Left ventricle myocardium superior (tissue), 1 donor: ENCODE results near the gene SLC39A11. TPM values are rescaled to one million over a fixed set of nuclear protein-coding genes. Genes with fewer than 3 reads are reported as not detected.
"Not testable (repeated sequence)": the region's sequence is repeated elsewhere in the genome, so short reads cannot be mapped to it uniquely, and the experiment has no call there.

ENCODE experiments used
- ATAC-seq: fragments of 200-7000 bp; cut with Tn5 transposase; one replicate; pipeline ENCODE4 v1.9.1; 2020; ENCODE audit warnings: mild to moderate bottlenecking, moderate library complexity
- DNase-seq: peaks from one replicate; pipeline ENCODE4 v3.0.0-alpha.2; 2020
- intact Hi-C: fragments of 100-400 bp; cut with micrococcal nuclease; formaldehyde crosslinking; loops from one replicate; pipeline ENCODE4 v1.11.0; 2022
- long read RNA-seq: library from polyadenylated mRNA; unstranded; transcript quantifications from one replicate; pipeline ENCODE4 v2.0.0, GENCODE V29; 2021
- total RNA-seq: library from RNA; stranded (reverse); fragmentation: NEBNext Ultra II Directional; extraction: Animal tissue kit (Norgen Biotek cat#: 25700); gene quantifications from one replicate; pipeline ENCODE4 v1.2.1, GENCODE V29; 2021
- donor health status: DM: no; HTN: yes; CAD: no; lungs with severe emphysema.

The SLC39A11 gene
- 5.4 TPM for total RNA-seq
- long read RNA-seq, partial matches to known transcripts: 0 of 5 reads
- long read RNA-seq, other reads (novel, unspliced or antisense): 1 of 5 reads

- ATAC-seq (peak; percentile 100), DNase-seq (peak; percentile 94)
- intact Hi-C loops: no loop called here
These were observed at the start of gene SLC39A11 for GRCh38 chr17:73092523-73093135. TSS of gene SLC39A11 (minus strand) at chr17:73092688. CDS start at chr17:73088764, 3,924 bp downstream.

- DNase-seq: no peak
- ATAC-seq: no peak
- intact Hi-C loops: no loop called here
These were observed 48.9 kb upstream of the SLC39A11 start for GRCh38 chr17:73141411-73141810.

GRCh38 chr17:73140566-73140965 is 48.1 kb upstream of the SLC39A11 start:
- ATAC-seq (no peak), DNase-seq (no peak)
- intact Hi-C loops: no loop called here

GRCh38 chr17:73139296-73139695 is 46.8 kb upstream of the SLC39A11 start:
- intact Hi-C loops: no loop called here
- no peak for ATAC-seq
- DNase-seq: no peak

- DNase-seq: no peak
- intact Hi-C loops: no loop called here
- no peak for ATAC-seq
These were observed 46.2 kb upstream of the SLC39A11 start for GRCh38 chr17:73138541-73139138.

GRCh38 chr17:73137376-73137775 is 44.9 kb upstream of the SLC39A11 start:
- ATAC-seq: no peak
- no peak for DNase-seq
- intact Hi-C loops: no loop called here

- intact Hi-C loops: no loop called here
- DNase-seq (no peak), ATAC-seq (no peak)
These were observed 43.3 kb upstream of the SLC39A11 start for GRCh38 chr17:73135766-73136165.

- intact Hi-C loops: no loop called here
- DNase-seq (no peak), ATAC-seq (no peak)
These were observed 41.6 kb upstream of the SLC39A11 start for GRCh38 chr17:73133911-73134649.

GRCh38 chr17:73132085-73132492 is 39.6 kb upstream of the SLC39A11 start:
- no peak for ATAC-seq
- DNase-seq: no peak
- intact Hi-C loops: no loop called here

- DNase-seq, intact Hi-C loops, ATAC-seq: not testable (repeated sequence)
These were observed 39.0 kb upstream of the SLC39A11 start for GRCh38 chr17:73131439-73131838.

- DNase-seq (no peak), ATAC-seq (no peak)
- intact Hi-C loops: no loop called here
These were observed 38.5 kb upstream of the SLC39A11 start for GRCh38 chr17:73130977-73131376.

- intact Hi-C loops: no loop called here
- DNase-seq: no peak
- ATAC-seq: no peak
These were observed 36.0 kb upstream of the SLC39A11 start for GRCh38 chr17:73128496-73128895.

- no peak for ATAC-seq
- intact Hi-C loops: no loop called here
- DNase-seq: no peak
These were observed 34.4 kb upstream of the SLC39A11 start for GRCh38 chr17:73126716-73127473.

GRCh38 chr17:73123606-73124320 is 31.3 kb upstream of the SLC39A11 start:
- DNase-seq: no peak
- intact Hi-C loops: no loop called here
- no peak for ATAC-seq

GRCh38 chr17:73122953-73123605 is 30.6 kb upstream of the SLC39A11 start:
- DNase-seq (no peak), ATAC-seq (no peak)
- intact Hi-C loops: no loop called here

GRCh38 chr17:73121506-73121905 is 29.0 kb upstream of the SLC39A11 start:
- DNase-seq (no peak), ATAC-seq (peak; percentile 77)
- intact Hi-C loops: no loop called here

- intact Hi-C loops: no loop called here
- DNase-seq (no peak), ATAC-seq (no peak)
These were observed 27.1 kb upstream of the SLC39A11 start for GRCh38 chr17:73119631-73120030.

GRCh38 chr17:73118951-73119391 is 26.5 kb upstream of the SLC39A11 start:
- intact Hi-C loops: no loop called here
- ATAC-seq: no peak
- no peak for DNase-seq

GRCh38 chr17:73118139-73118538 is 25.7 kb upstream of the SLC39A11 start:
- intact Hi-C loops: no loop called here
- DNase-seq (no peak), ATAC-seq (no peak)
